HG02973 (cell line): Measurements from ENCODE around the gene ODAD3.
"Not testable (repeated sequence)": the region's sequence is repeated elsewhere in the genome, so short reads cannot be mapped to it uniquely, and the experiment has no call there.

ENCODE experiments used
- ATAC-seq: cut with Tn5 transposase; IDR thresholded peaks from one replicate; pipeline ENCODE4 v1.9.1; 2021; ENCODE audit warnings: moderate library complexity; ENCODE audit not compliant: unreplicated experiment

The ODAD3 gene

GRCh38 chr19:11435057-11435832 lies at the start of gene ODAD3, which contains the start of gene PRKCSH:
Gene ODAD3 (minus strand): TSS chr19:11435121. CDS start chr19:11435016, 105 bp downstream.
Gene PRKCSH (plus strand): TSS chr19:11435635. CDS start chr19:11436118, 483 bp downstream.
- ATAC-seq, result peak; percentile 83

- no peak for ATAC-seq
Observed at GRCh38 chr19:11483366-11484111, 48.6 kb upstream of the ODAD3 start.

GRCh38 chr19:11482384-11483050 lies 47.6 kb upstream of the ODAD3 start:
- ATAC-seq, result peak; percentile 38

GRCh38 chr19:11481534-11482383 lies 46.8 kb upstream of the ODAD3 start:
- peak; percentile 48 for ATAC-seq

GRCh38 chr19:11480715-11481533 lies 46.0 kb upstream of the ODAD3 start, which contains the start of gene ELAVL3:
Gene ELAVL3 (minus strand): TSS chr19:11481046. CDS start chr19:11480608, 438 bp downstream.
- ATAC-seq, result no peak

GRCh38 chr19:11479898-11480714 lies 45.2 kb upstream of the ODAD3 start:
- no peak for ATAC-seq

- no peak for ATAC-seq
Observed at GRCh38 chr19:11479090-11479897, 44.4 kb upstream of the ODAD3 start.

GRCh38 chr19:11478167-11479089 lies 43.5 kb upstream of the ODAD3 start:
- ATAC-seq, result no peak

GRCh38 chr19:11475861-11476260 lies 40.9 kb upstream of the ODAD3 start:
- ATAC-seq, result no peak

- not testable (repeated sequence) for ATAC-seq
Observed at GRCh38 chr19:11475343-11475742, 40.4 kb upstream of the ODAD3 start.

- ATAC-seq, result no peak
Observed at GRCh38 chr19:11473725-11474124, 38.8 kb upstream of the ODAD3 start.

- not testable (repeated sequence) for ATAC-seq
Observed at GRCh38 chr19:11468266-11468845, 33.4 kb upstream of the ODAD3 start.

GRCh38 chr19:11465600-11465999 lies 30.7 kb upstream of the ODAD3 start:
- no peak for ATAC-seq

- ATAC-seq, result no peak
Observed at GRCh38 chr19:11464333-11465265, 29.7 kb upstream of the ODAD3 start.

- no peak for ATAC-seq
Observed at GRCh38 chr19:11463391-11463790, 28.5 kb upstream of the ODAD3 start.
